ENCODE measurements around the gene WNT4.

WNT4 gene

GRCh38 chr1:22142315-22143064 lies 407 bp downstream of the WNT4 start:
- H3K27ac Mint-ChIP-seq = no peak overlapping the region
- peaks cover 27% of the 10 kb centered on the region for H3K4me1 Mint-ChIP-seq
- H3K27me3 Mint-ChIP-seq = peaks cover 44% of the 10 kb centered on the region
- peak overlapping the region; percentile 39 for H3K4me3 Mint-ChIP-seq
- H3K9me3 Mint-ChIP-seq = no peaks in the 10 kb centered on the region
- no peaks in the 10 kb centered on the region for H3K36me3 Mint-ChIP-seq
- ATAC-seq = peak; percentile 50

- H3K36me3 Mint-ChIP-seq = no peaks in the 10 kb centered on the region
- H3K4me3 Mint-ChIP-seq = peak overlapping the region; percentile 39
- ATAC-seq = no peak
- H3K4me1 Mint-ChIP-seq = peaks cover 33% of the 10 kb centered on the region
- peaks cover 39% of the 10 kb centered on the region for H3K27me3 Mint-ChIP-seq
- H3K27ac Mint-ChIP-seq = no peak overlapping the region
- no peaks in the 10 kb centered on the region for H3K9me3 Mint-ChIP-seq
Observed at GRCh38 chr1:22141554-22142314, 1.2 kb downstream of the WNT4 start.

DNA sequence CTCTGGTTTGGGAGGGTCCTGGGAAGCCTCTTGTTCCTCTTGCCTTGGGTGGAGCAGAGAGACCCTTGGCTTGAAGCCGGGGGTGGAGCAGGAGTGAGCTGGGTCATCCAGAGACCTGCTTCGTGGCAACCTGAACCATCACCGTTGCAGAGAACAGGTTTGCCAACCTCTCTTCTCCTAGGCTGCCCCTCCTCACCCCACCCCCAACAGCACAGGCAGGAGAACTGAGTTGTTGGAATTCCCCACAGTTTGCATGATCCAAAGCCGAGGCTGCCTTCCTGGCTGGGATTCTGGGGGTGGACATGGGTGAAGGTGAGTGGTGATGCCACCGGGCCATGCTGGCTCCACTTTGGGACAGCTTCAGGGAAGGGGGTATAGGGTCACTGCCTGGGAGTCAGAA lies 2.2 kb downstream of the WNT4 start:
- H3K9me3 Mint-ChIP-seq = no peaks in the 10 kb centered on the region
- H3K27ac Mint-ChIP-seq = no peak overlapping the region
- ATAC-seq = no peak
- H3K36me3 Mint-ChIP-seq = no peaks in the 10 kb centered on the region
- H3K27me3 Mint-ChIP-seq = peaks cover 43% of the 10 kb centered on the region
- H3K4me1 Mint-ChIP-seq = peaks cover 33% of the 10 kb centered on the region
- no peak overlapping the region for H3K4me3 Mint-ChIP-seq

- H3K9me3 Mint-ChIP-seq = no peaks in the 10 kb centered on the region
- H3K36me3 Mint-ChIP-seq = no peaks in the 10 kb centered on the region
- no peak for ATAC-seq
- H3K27ac Mint-ChIP-seq = no peak overlapping the region
- H3K4me1 Mint-ChIP-seq = peaks cover 33% of the 10 kb centered on the region
- peaks cover 36% of the 10 kb centered on the region for H3K27me3 Mint-ChIP-seq
- H3K4me3 Mint-ChIP-seq = no peak overlapping the region
Observed at GRCh38 chr1:22139817-22140216, 3.1 kb downstream of the WNT4 start.

DNA sequence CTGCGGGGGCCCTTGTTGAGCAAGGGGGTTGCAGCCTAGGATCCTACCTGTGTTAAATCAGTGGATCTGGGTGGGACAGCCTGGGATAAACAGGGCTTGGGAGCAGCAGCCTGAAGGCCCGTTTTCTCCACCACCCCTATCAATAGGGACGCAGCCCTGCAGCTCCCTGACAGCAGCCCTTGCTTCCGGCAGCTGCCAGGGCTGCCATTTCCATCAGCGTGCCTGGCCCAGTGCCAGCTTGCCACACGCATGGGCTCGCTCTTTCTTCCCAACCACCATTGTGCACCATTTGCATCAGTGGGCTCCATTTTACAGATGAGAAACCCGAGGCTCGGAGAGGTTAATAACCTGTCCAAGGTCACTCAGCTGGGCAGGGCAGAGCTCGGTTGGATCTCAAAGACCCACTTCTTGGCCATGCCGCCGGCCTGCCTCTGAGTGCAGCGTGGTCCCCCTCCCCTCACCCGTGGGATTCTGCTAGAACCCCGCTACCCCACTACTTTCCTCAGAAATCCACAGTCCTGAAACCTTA lies 3.8 kb downstream of the WNT4 start:
- no peaks in the 10 kb centered on the region for H3K9me3 Mint-ChIP-seq
- no peak overlapping the region for H3K4me3 Mint-ChIP-seq
- peaks cover 32% of the 10 kb centered on the region for H3K4me1 Mint-ChIP-seq
- ATAC-seq = no peak
- H3K27me3 Mint-ChIP-seq = peaks cover 29% of the 10 kb centered on the region
- no peak overlapping the region for H3K27ac Mint-ChIP-seq
- no peaks in the 10 kb centered on the region for H3K36me3 Mint-ChIP-seq

GRCh38 chr1:22137004-22137720 lies 5.7 kb downstream of the WNT4 start:
- Mint-ChIP-seq H3K36me3 (no peaks in the 10 kb centered on the region), H3K4me3 (no peak overlapping the region), H3K27me3 (peaks cover 20% of the 10 kb centered on the region), H3K4me1 (peaks cover 23% of the 10 kb centered on the region), H3K27ac (peak overlapping the region; percentile 3), H3K9me3 (no peaks in the 10 kb centered on the region)
- ATAC-seq = no peak

GRCh38 chr1:22133931-22134324 lies 9.0 kb downstream of the WNT4 start:
- ATAC-seq = no peak
- H3K36me3 Mint-ChIP-seq = peaks cover 6% of the 10 kb centered on the region
- H3K9me3 Mint-ChIP-seq = no peaks in the 10 kb centered on the region
- H3K4me1 Mint-ChIP-seq = peaks cover 17% of the 10 kb centered on the region
- no peak overlapping the region for H3K4me3 Mint-ChIP-seq
- no peak overlapping the region for H3K27ac Mint-ChIP-seq
- peaks cover 10% of the 10 kb centered on the region for H3K27me3 Mint-ChIP-seq

DNA sequence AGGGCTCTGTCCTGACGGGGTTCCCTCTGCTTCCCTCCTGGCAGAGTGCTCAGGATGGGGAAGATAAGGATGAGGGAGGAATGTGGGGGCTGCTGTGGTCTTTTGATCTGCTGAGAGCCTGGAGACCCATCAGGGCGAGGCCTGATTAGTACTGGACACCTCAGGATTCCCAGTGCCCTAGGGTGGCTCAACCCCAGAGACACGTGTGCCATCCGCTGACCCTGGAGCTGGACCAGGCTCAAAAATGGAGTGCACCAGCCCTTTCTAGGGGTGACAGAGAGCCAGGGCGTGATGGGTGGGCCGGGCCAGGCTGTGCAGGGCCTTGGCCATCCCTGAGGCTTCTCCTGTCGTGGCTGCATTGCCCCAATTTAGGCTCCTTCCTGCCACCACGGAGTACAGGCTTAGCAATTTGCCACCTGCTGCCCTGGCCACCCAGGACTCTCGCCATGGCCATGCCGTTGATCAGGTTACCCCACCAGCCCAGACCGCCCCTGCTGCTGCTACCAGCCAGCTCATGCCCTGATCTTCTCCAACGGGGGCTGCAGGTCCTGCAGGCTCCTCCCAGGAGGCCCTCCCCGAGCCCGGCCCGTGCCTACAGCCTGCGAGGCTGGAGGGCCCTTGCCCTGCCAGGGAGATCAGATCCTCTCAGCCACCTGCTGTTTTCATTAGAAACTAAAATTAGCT lies 9.5 kb downstream of the WNT4 start:
- ATAC-seq = no peak
- Mint-ChIP-seq H3K9me3 (no peaks in the 10 kb centered on the region), H3K4me3 (no peak overlapping the region), H3K4me1 (peaks cover 15% of the 10 kb centered on the region), H3K36me3 (peaks cover 6% of the 10 kb centered on the region), H3K27ac (no peak overlapping the region), H3K27me3 (peaks cover 10% of the 10 kb centered on the region)

DNA sequence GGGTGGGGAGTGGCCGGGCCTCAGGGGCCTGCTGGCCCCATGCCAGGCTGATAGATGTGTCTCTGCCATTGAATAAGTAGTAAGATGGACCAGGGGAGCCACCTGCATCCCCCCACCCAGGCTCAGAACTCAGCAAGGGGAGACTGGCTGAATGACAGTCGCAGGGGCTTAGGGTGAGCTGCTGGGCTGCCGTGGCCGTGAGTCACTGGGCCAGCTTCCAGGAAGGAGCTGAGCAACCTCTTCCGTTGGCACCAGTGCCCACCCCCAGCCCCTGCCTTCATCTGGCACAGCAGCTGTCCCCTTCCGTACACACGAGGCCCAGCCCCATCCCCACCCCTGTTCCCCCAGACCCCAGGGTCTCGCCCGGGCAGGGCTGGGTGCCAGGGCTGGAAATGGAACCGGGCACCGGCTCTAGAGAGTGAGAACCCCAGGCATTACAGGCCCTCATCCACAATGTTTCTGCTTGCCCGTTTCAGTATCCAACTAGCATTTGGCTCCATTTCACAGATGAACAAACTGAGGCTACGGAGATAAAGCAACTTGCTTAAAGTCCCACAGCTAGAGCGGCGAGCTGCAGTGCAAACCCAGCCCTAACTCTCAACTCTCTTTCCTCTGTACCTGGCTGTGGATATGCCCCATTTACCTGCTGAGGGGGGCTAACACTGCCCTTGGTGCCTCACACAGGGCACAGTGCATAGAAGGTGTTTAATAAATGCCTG lies 10.2 kb downstream of the WNT4 start:
- peaks cover 8% of the 10 kb centered on the region for H3K4me1 Mint-ChIP-seq

DNA sequence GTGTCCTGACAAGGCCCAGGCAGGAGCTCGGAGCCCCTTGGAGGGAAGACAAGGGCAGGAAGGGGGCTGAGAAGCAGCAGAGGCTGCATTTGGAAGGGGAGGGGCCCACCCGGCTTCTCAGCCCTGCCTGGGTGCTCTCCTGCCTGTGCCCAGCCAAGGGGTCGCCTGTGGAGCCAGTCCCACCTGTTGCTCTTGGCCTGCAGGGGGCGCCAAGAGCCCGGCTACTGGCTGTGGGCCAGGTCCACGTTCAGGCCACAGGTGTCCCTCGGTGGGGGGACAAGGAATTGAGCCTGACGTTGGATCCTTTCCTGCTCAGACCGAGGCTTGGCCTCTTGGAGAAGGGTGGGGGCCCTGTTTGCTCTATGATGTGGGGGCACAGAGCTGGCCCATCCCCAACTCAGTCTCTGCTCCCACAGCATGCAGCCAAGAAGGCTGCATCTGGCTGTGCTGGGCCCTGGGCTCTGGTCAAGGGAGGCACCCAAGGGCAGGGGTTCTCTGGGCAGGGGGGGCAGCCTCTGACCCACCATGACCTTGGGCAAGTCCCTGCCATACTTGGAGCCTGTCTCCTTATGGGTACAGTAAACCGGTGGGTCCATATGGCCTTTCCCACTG lies 10.9 kb downstream of the WNT4 start:
- peaks cover under 1% of the 10 kb centered on the region for H3K4me1 Mint-ChIP-seq
- H3K27ac Mint-ChIP-seq = no peak overlapping the region
- peaks cover 10% of the 10 kb centered on the region for H3K27me3 Mint-ChIP-seq
- H3K36me3 Mint-ChIP-seq = peaks cover 6% of the 10 kb centered on the region
- peak; percentile 61 for ATAC-seq
- H3K9me3 Mint-ChIP-seq = no peaks in the 10 kb centered on the region
- H3K4me3 Mint-ChIP-seq = no peak overlapping the region

More for the DNA sequence above, 10.2 kb downstream of the WNT4 start:
- peaks cover 6% of the 10 kb centered on the region for H3K36me3 Mint-ChIP-seq
- no peak for ATAC-seq
- no peaks in the 10 kb centered on the region for H3K9me3 Mint-ChIP-seq
- H3K27ac Mint-ChIP-seq = no peak overlapping the region
- no peak overlapping the region for H3K4me3 Mint-ChIP-seq
- peaks cover 10% of the 10 kb centered on the region for H3K27me3 Mint-ChIP-seq

- H3K36me3 Mint-ChIP-seq = peaks cover 6% of the 10 kb centered on the region
- H3K9me3 Mint-ChIP-seq = no peaks in the 10 kb centered on the region
- H3K27ac Mint-ChIP-seq = no peak overlapping the region
- H3K4me1 Mint-ChIP-seq = no peaks in the 10 kb centered on the region
- no peak for ATAC-seq
- H3K4me3 Mint-ChIP-seq = no peak overlapping the region
- peaks cover 5% of the 10 kb centered on the region for H3K27me3 Mint-ChIP-seq
Observed at GRCh38 chr1:22131062-22131461, 11.8 kb downstream of the WNT4 start.

- Mint-ChIP-seq H3K27ac (no peak overlapping the region), H3K36me3 (peaks cover 6% of the 10 kb centered on the region), H3K4me1 (no peaks in the 10 kb centered on the region), H3K27me3 (no peaks in the 10 kb centered on the region), H3K4me3 (no peak overlapping the region), H3K9me3 (no peaks in the 10 kb centered on the region)
- no peak for ATAC-seq
Observed at GRCh38 chr1:22129501-22130117, 13.3 kb downstream of the WNT4 start.

- Mint-ChIP-seq H3K27ac (no peak overlapping the region), H3K4me1 (no peaks in the 10 kb centered on the region), H3K27me3 (no peaks in the 10 kb centered on the region), H3K36me3 (peaks cover 6% of the 10 kb centered on the region), H3K9me3 (no peaks in the 10 kb centered on the region), H3K4me3 (no peak overlapping the region)
- ATAC-seq = no peak
Observed at GRCh38 chr1:22128392-22128791, 14.5 kb downstream of the WNT4 start.

- no peak overlapping the region for H3K27ac Mint-ChIP-seq
Observed at GRCh38 chr1:22127731-22128130, 15.2 kb downstream of the WNT4 start.

More at GRCh38 chr1:22127731-22128130, 15.2 kb downstream of the WNT4 start:
- Mint-ChIP-seq H3K4me3 (no peak overlapping the region), H3K4me1 (no peaks in the 10 kb centered on the region), H3K9me3 (no peaks in the 10 kb centered on the region), H3K27me3 (no peaks in the 10 kb centered on the region), H3K36me3 (peaks cover 6% of the 10 kb centered on the region)
- no peak for ATAC-seq
